ENCODE results near the gene CERS6.

CERS6 gene

GRCh38 chr2:168559187-168559586 lies 103.1 kb downstream of the CERS6 start:
- Histone ChIP-seq H3K4me3 (ENCODE audit: low read depth in 1 of 5, low read length in 5 of 5) (no peak overlapping the region), H3K27ac (ENCODE audit: low read depth, low read length) (no peak overlapping the region), H3K4me1 (ENCODE audit: control insufficient read depth in 5 of 5, insufficient read depth in 5 of 5, low read length in 5 of 5) (peaks cover 0 to 3% (median 0%) of the 10 kb centered on the region in 5 donors), H3K9me3 (ENCODE audit: control insufficient read depth in 5 of 5, low read length in 5 of 5) (no peaks in the 10 kb centered on the region), H3K9ac (ENCODE audit: low read length in 5 of 5) (no peak overlapping the region), H3K36me3 (ENCODE audit: control insufficient read depth in 5 of 5, insufficient read depth in 5 of 5, low read length in 5 of 5) (peaks cover 0 to 4% (median 2%) of the 10 kb centered on the region in 5 donors), H3K27me3 (ENCODE audit: control insufficient read depth in 5 of 5, insufficient read depth in 4 of 5, low read length in 5 of 5) (no peaks in the 10 kb centered on the region)

GRCh38 chr2:168560817-168561499 lies 104.9 kb downstream of the CERS6 start:
- H3K4me3 ChIP-seq (ENCODE audit: low read depth in 1 of 5, low read length in 5 of 5): no peak overlapping the region
- no peaks in the 10 kb centered on the region for H3K27me3 ChIP-seq (ENCODE audit: control insufficient read depth in 5 of 5, insufficient read depth in 4 of 5, low read length in 5 of 5)
- H3K4me1 ChIP-seq (ENCODE audit: control insufficient read depth in 5 of 5, insufficient read depth in 5 of 5, low read length in 5 of 5): peaks cover 0 to 3% (median 0%) of the 10 kb centered on the region in 5 donors
- peaks cover 0 to 4% (median 2%) of the 10 kb centered on the region in 5 donors for H3K36me3 ChIP-seq (ENCODE audit: control insufficient read depth in 5 of 5, insufficient read depth in 5 of 5, low read length in 5 of 5)
- no peak overlapping the region for H3K27ac ChIP-seq (ENCODE audit: low read depth, low read length)
- no peak overlapping the region for H3K9ac ChIP-seq (ENCODE audit: low read length in 5 of 5)
- no peaks in the 10 kb centered on the region for H3K9me3 ChIP-seq (ENCODE audit: control insufficient read depth in 5 of 5, low read length in 5 of 5)

GRCh38 chr2:168561991-168562390 lies 105.9 kb downstream of the CERS6 start:
- no peak overlapping the region for H3K4me3 ChIP-seq (ENCODE audit: low read depth in 1 of 5, low read length in 5 of 5)
- no peaks in the 10 kb centered on the region for H3K27me3 ChIP-seq (ENCODE audit: control insufficient read depth in 5 of 5, insufficient read depth in 4 of 5, low read length in 5 of 5)
- peaks cover 0 to 3% (median 0%) of the 10 kb centered on the region in 5 donors for H3K4me1 ChIP-seq (ENCODE audit: control insufficient read depth in 5 of 5, insufficient read depth in 5 of 5, low read length in 5 of 5)
- H3K9me3 ChIP-seq (ENCODE audit: control insufficient read depth in 5 of 5, low read length in 5 of 5): no peaks in the 10 kb centered on the region
- peaks cover 0 to 4% (median 2%) of the 10 kb centered on the region in 5 donors for H3K36me3 ChIP-seq (ENCODE audit: control insufficient read depth in 5 of 5, insufficient read depth in 5 of 5, low read length in 5 of 5)
- H3K9ac ChIP-seq (ENCODE audit: low read length in 5 of 5): no peak overlapping the region
- no peak overlapping the region for H3K27ac ChIP-seq (ENCODE audit: low read depth, low read length)

GRCh38 chr2:168562971-168563370 lies 106.9 kb downstream of the CERS6 start:
- Histone ChIP-seq H3K4me1 (ENCODE audit: control insufficient read depth in 5 of 5, insufficient read depth in 5 of 5, low read length in 5 of 5) (peaks cover 0 to 3% (median 0%) of the 10 kb centered on the region in 5 donors), H3K27me3 (ENCODE audit: control insufficient read depth in 5 of 5, insufficient read depth in 4 of 5, low read length in 5 of 5) (no peaks in the 10 kb centered on the region), H3K9me3 (ENCODE audit: control insufficient read depth in 5 of 5, low read length in 5 of 5) (no peaks in the 10 kb centered on the region), H3K9ac (ENCODE audit: low read length in 5 of 5) (no peak overlapping the region), H3K27ac (ENCODE audit: low read depth, low read length) (no peak overlapping the region), H3K36me3 (ENCODE audit: control insufficient read depth in 5 of 5, insufficient read depth in 5 of 5, low read length in 5 of 5) (peaks cover 0 to 4% (median 2%) of the 10 kb centered on the region in 5 donors), H3K4me3 (ENCODE audit: low read depth in 1 of 5, low read length in 5 of 5) (no peak overlapping the region)

GRCh38 chr2:168564641-168565040 lies 108.6 kb downstream of the CERS6 start:
- H3K9ac ChIP-seq (ENCODE audit: low read length in 5 of 5): no peak overlapping the region
- H3K27ac ChIP-seq (ENCODE audit: low read depth, low read length): no peak overlapping the region
- H3K4me1 ChIP-seq (ENCODE audit: control insufficient read depth in 5 of 5, insufficient read depth in 5 of 5, low read length in 5 of 5): peaks cover 0 to 6% (median 3%) of the 10 kb centered on the region in 5 donors
- no peak overlapping the region for H3K4me3 ChIP-seq (ENCODE audit: low read depth in 1 of 5, low read length in 5 of 5)
- no peaks in the 10 kb centered on the region for H3K9me3 ChIP-seq (ENCODE audit: control insufficient read depth in 5 of 5, low read length in 5 of 5)
- peaks cover 0 to 4% (median 2%) of the 10 kb centered on the region in 5 donors for H3K36me3 ChIP-seq (ENCODE audit: control insufficient read depth in 5 of 5, insufficient read depth in 5 of 5, low read length in 5 of 5)
- no peaks in the 10 kb centered on the region for H3K27me3 ChIP-seq (ENCODE audit: control insufficient read depth in 5 of 5, insufficient read depth in 4 of 5, low read length in 5 of 5)

- Histone ChIP-seq H3K9me3 (ENCODE audit: control insufficient read depth in 5 of 5, low read length in 5 of 5) (no peaks in the 10 kb centered on the region), H3K4me3 (ENCODE audit: low read depth in 1 of 5, low read length in 5 of 5) (no peak overlapping the region), H3K27me3 (ENCODE audit: control insufficient read depth in 5 of 5, insufficient read depth in 4 of 5, low read length in 5 of 5) (no peaks in the 10 kb centered on the region), H3K9ac (ENCODE audit: low read length in 5 of 5) (no peak overlapping the region), H3K27ac (ENCODE audit: low read depth, low read length) (no peak overlapping the region), H3K36me3 (ENCODE audit: control insufficient read depth in 5 of 5, insufficient read depth in 5 of 5, low read length in 5 of 5) (peaks cover 0 to 4% (median 2%) of the 10 kb centered on the region in 5 donors), H3K4me1 (ENCODE audit: control insufficient read depth in 5 of 5, insufficient read depth in 5 of 5, low read length in 5 of 5) (peaks cover 0 to 7% (median 3%) of the 10 kb centered on the region in 5 donors)
Observed at GRCh38 chr2:168565112-168565511, 109.0 kb downstream of the CERS6 start.

- Histone ChIP-seq H3K27me3 (ENCODE audit: control insufficient read depth in 5 of 5, insufficient read depth in 4 of 5, low read length in 5 of 5) (no peaks in the 10 kb centered on the region), H3K4me1 (ENCODE audit: control insufficient read depth in 5 of 5, insufficient read depth in 5 of 5, low read length in 5 of 5) (peaks cover 0 to 11% (median 3%) of the 10 kb centered on the region in 5 donors), H3K9me3 (ENCODE audit: control insufficient read depth in 5 of 5, low read length in 5 of 5) (no peaks in the 10 kb centered on the region)
Observed at GRCh38 chr2:168565512-168565911, 109.4 kb downstream of the CERS6 start.

GRCh38 chr2:168566974-168567665 lies 111.0 kb downstream of the CERS6 start:
- Histone ChIP-seq H3K27ac (ENCODE audit: low read depth, low read length) (no peak overlapping the region), H3K9me3 (ENCODE audit: control insufficient read depth in 5 of 5, low read length in 5 of 5) (no peaks in the 10 kb centered on the region), H3K4me1 (ENCODE audit: control insufficient read depth in 5 of 5, insufficient read depth in 5 of 5, low read length in 5 of 5) (peaks cover 0 to 20% (median 5%) of the 10 kb centered on the region in 5 donors), H3K9ac (ENCODE audit: low read length in 5 of 5) (no peak overlapping the region), H3K36me3 (ENCODE audit: control insufficient read depth in 5 of 5, insufficient read depth in 5 of 5, low read length in 5 of 5) (peaks cover 0 to 4% (median 0%) of the 10 kb centered on the region in 5 donors), H3K4me3 (ENCODE audit: low read depth in 1 of 5, low read length in 5 of 5) (no peak overlapping the region), H3K27me3 (ENCODE audit: control insufficient read depth in 5 of 5, insufficient read depth in 4 of 5, low read length in 5 of 5) (no peaks in the 10 kb centered on the region)

More at GRCh38 chr2:168565512-168565911, 109.4 kb downstream of the CERS6 start:
- H3K4me3 ChIP-seq (ENCODE audit: low read depth in 1 of 5, low read length in 5 of 5): no peak overlapping the region
- no peak overlapping the region for H3K9ac ChIP-seq (ENCODE audit: low read length in 5 of 5)
- H3K36me3 ChIP-seq (ENCODE audit: control insufficient read depth in 5 of 5, insufficient read depth in 5 of 5, low read length in 5 of 5): peaks cover 0 to 4% (median 2%) of the 10 kb centered on the region in 5 donors
- H3K27ac ChIP-seq (ENCODE audit: low read depth, low read length): no peak overlapping the region

- Histone ChIP-seq H3K36me3 (ENCODE audit: control insufficient read depth in 5 of 5, insufficient read depth in 5 of 5, low read length in 5 of 5) (peaks cover 0 to 4% (median 0%) of the 10 kb centered on the region in 5 donors), H3K27ac (ENCODE audit: low read depth, low read length) (no peak overlapping the region), H3K4me1 (ENCODE audit: control insufficient read depth in 5 of 5, insufficient read depth in 5 of 5, low read length in 5 of 5) (peaks cover 0 to 20% (median 5%) of the 10 kb centered on the region in 5 donors), H3K9ac (ENCODE audit: low read length in 5 of 5) (no peak overlapping the region), H3K4me3 (ENCODE audit: low read depth in 1 of 5, low read length in 5 of 5) (no peak overlapping the region), H3K27me3 (ENCODE audit: control insufficient read depth in 5 of 5, insufficient read depth in 4 of 5, low read length in 5 of 5) (no peaks in the 10 kb centered on the region), H3K9me3 (ENCODE audit: control insufficient read depth in 5 of 5, low read length in 5 of 5) (no peaks in the 10 kb centered on the region)
Observed at GRCh38 chr2:168567836-168568235, 111.8 kb downstream of the CERS6 start.
